GM21723 (cell line): ENCODE results near the gene SEMA5A.

Experiments used
- ATAC-seq: cut with Tn5 transposase; IDR thresholded peaks from one replicate; pipeline ENCODE4 v1.9.1; 2021; ENCODE audit warnings: mild to moderate bottlenecking, moderate library complexity; ENCODE audit not compliant: unreplicated experiment

SEMA5A gene

DNA sequence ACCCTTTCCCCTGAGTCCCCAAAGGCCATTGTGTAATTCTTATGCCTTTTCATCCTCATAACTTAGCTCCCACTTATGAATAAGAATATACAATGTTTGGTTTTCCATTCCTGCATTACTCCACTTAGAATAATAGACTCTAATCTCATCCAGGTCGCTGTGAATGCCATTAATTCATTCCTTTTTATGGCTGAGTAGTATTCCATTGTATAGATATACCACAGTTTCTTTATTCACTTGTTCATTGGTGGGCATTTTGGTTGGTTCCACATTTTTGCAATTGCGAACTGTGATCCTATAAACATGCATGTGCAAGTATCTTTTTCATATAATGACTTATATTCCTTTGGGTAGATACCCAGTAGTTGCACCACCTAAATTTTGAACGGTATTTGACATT, 101.5 kb downstream of the SEMA5A start:
- no peak for ATAC-seq

GRCh38 chr5:9441610-9442009, 104.3 kb downstream of the SEMA5A start:
- no peak for ATAC-seq

DNA sequence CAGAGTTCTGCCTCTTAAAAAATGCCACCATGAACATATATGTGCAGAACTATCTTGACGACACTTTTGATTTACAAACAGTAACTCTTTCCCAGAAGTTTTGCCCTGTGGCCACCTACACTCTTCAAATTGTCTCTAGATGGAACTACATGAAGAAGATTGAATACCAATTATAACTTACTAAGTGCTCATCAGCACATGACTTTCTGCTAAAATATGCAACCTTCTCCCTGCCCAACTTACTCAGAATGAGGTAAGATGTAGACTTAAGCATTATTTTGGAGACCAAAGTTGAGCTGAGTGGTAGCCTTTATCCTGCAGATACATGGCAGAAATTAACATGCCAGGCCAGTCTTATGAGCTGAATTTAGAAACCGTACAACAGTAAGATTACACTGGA, 105.4 kb downstream of the SEMA5A start:
- ATAC-seq, result no peak

GRCh38 chr5:9439531-9440292, 106.2 kb downstream of the SEMA5A start:
- ATAC-seq, result no peak

- no peak for ATAC-seq
Observed at GRCh38 chr5:9438596-9439354, 107.1 kb downstream of the SEMA5A start.

DNA sequence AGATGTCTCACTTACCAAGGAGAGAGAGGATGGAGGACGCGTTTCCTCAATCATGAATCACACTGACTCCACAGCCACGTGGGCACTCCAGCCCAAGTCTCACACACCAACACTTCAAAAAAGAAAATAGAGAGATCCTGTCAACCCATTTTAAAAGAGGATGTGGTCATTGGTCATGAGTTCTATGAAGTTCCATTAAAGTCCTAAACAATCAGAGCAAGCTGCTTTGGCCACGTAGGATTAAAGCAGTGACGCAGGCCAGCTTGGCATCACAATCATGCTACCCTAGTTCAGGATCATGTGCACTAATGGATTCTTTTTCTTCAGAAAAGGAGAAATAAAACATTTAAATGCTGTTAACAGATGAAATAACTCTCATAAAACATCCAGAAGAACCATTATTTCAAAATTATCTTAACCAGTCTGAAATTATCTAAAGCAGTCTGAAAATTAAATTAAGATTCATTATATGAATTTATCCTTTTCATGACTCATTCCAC, 108.1 kb downstream of the SEMA5A start:
- no peak for ATAC-seq

DNA sequence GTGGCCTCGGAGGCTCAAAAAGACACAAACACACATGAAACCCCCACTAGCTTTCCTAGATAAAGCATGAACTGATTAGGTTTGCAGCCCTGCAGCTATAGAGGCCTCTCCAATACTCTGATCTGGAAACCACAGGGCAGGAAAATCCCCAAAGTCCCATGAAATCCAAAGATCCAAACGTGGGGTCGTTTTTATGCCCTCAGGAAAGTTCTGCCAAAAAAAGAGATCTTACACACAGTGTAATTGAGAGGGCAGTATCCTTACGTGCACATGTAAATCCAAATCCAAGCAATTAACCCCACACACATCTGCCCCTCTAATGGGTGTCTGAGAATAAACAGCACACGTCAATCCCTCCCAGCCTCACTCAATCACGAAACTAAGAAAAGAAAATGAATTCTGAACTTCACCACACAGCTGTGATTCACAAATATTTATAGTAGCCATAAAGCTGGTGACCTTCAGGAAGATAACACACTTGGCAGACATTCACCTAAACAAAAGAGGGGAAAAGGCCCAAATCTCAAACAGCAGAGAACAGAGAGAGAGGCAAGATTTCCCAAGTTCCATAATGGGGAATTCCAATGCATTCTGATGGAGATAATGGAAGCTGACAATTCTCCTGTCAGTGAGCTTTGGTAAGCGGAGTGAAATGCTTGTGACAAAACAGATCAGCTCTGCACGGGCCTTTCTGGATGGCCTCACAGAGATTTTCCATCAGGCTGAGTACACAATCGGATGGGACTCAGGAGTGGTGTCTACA, 114.2 kb downstream of the SEMA5A start:
- no peak for ATAC-seq

- no peak for ATAC-seq
Observed at GRCh38 chr5:9431151-9431495, 114.8 kb downstream of the SEMA5A start.

DNA sequence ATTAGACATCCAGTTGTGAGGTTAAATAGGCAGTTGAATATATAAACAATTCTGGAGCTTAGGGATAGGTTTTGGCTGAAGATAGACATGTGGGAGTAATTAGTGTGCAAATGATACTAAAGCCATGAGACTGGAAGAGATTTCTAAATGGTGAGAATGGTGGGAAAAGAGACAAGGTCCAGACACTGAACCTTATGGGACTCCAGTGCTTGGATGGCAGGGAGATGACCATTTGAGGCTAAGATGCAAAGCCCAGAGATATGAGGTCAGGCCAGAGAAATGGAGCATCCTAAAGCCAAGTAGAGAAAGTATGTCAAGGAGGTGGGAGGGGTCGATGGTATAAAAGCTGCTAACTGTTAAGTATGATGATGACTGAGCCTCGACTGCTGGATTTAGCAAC, 115.6 kb downstream of the SEMA5A start:
- ATAC-seq, result no peak

DNA sequence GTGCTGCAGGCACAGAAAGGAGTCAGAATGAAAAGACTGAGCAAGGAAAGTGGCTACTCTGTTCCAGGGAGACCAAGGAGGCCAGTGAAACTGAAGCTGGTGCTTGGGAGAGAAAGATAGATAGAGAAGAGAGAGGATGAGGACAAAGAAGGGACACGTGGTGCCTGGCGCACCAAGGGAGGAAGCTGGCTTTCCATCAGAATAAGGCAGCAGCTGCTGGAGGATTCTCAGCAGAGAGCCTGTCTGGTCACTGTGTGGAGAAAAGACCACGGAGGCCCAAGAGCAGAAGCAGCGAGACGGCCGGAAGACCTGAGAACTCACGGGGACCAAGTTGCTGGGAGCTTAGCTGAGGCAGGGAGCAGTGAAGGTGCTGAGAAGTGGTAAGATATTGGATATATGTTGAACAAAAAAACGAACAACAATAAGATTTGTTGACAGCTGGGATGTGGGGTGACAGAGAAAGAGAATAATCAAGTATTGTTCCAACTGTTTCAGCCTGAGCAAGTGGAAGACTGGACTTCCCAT, 116.1 kb downstream of the SEMA5A start:
- no peak for ATAC-seq

DNA sequence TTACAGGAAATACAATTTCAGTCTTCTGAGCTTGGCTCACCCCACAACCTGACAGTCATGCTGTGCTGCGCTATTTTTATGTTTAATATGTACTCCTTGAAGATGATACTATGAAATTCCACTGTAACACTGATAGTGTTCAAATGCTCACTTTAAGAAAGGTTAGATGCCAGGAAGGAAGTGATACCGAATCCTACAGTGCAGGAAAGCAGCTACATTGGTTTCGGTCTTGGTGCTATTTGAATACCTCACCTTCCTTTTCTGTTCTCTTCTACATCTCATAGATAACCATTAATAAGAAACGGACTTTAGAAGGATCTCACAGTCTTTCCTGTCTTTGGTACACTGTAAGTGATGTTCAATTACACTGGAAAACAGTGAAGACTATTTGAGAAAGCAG, 117.6 kb downstream of the SEMA5A start:
- no peak for ATAC-seq

- ATAC-seq, result no peak
Observed at GRCh38 chr5:9425710-9426109, 120.2 kb downstream of the SEMA5A start.

GRCh38 chr5:9423571-9423970, 122.3 kb downstream of the SEMA5A start:
- ATAC-seq, result no peak

DNA sequence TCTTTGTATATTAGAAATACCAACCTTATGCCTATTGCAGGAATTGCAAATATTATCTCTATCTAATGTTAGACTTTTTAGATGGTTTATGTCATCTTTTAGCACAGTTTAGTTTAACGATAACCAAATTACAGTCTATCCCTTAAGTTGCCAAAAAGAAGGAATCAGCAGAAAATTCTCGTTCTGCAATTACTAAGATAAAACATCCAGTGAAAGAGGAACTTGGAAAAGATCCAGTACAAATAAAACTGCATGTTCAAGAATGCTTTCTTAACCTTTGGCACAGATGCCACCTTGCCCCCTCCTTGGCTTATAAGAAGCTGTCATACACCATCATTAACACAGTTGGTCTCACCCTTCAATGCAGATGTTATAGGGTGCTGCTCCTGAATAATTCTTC, 124.0 kb downstream of the SEMA5A start:
- ATAC-seq, result no peak

DNA sequence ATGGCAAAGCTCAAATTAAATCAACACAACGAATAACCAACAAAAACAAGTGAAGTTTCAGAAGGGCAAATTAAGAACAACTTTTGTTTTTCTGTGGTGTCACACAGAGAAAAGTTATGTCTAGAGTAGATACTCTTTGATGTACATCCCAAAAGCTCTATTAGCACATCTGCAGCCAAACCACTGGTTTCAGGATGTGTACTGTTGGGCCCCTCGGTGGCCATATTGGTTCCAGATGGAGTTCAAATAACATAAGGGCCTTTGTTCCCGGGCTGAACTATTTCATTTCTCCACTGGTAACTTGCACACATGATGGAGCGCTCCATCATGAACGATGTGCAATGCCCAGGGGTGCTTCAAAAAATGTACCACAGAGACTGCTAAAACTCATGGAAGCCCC, 126.1 kb downstream of the SEMA5A start:
- ATAC-seq, result no peak

- no peak for ATAC-seq
Observed at GRCh38 chr5:9415566-9415965, 130.3 kb downstream of the SEMA5A start.

GRCh38 chr5:9415091-9415490, 130.8 kb downstream of the SEMA5A start:
- ATAC-seq, result no peak

- ATAC-seq, result no peak
Observed at GRCh38 chr5:9411142-9411541, 134.7 kb downstream of the SEMA5A start.

DNA sequence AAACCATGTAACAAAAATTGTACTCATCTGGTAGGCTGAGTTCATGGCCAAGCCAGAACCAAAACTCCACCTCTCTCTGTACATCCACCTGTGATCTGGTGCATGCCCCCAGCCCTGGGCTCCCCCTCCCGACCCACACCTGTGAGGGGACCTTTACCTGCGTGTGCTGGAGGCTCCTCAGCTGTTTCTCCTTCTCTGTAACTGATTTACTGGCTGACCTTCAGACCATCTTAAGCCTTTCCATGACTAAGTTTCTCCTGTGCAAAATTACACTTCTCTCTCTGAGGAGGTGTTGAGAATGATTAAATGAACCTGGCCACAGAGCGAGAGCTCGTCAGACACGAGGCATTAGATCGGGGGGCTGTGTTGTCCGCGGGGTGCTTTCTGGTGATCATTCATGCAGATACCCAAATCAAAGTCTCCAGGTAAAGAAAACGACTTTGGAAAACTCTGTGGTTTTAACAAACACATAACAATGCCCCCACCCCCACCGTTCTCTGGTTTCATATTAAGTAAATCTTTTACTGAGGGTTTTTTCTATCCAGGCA, 136.4 kb downstream of the SEMA5A start:
- no peak for ATAC-seq

DNA sequence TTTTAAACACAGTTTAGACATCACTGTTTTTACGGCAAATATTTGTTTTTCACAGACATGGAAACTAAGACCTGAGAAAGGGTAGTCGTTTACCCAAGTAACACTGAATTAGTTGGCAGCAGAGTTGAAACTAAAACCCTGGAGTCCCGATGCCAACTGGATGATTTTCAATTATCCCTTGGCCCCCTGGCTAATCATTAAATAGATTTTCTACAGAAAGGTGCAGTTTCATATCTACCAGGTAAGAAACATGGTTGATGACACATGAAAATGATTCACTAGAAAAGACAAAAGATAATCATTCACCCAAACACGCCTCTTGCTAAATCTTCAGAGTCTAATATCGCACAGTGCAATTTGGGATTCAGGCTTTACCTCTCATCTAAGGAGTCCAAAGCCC, 136.9 kb downstream of the SEMA5A start:
- ATAC-seq, result no peak

- peak; percentile 79 for ATAC-seq
Observed at GRCh38 chr5:9405196-9405754, 140.6 kb downstream of the SEMA5A start.
